RPMI7951 (cell line): ENCODE data around the gene CDH16. TPM values are rescaled to one million over a fixed set of nuclear protein-coding genes. Genes with fewer than 3 reads are reported as not detected.
"Not testable (repeated sequence)": the region's sequence is repeated elsewhere in the genome, so short reads cannot be mapped to it uniquely, and the experiment has no call there.

Experiments used
- DNase-seq: peaks from one replicate; pipeline ENCODE4 v3.0.0-alpha.2; 2012; ENCODE audit warnings: low read depth
- total RNA-seq: library from RNA; depleted of rRNA; stranded (reverse); fragments of >200 nt; shearing (Covaris generic); gene quantifications from 2 replicates; pipeline ENCODE4 v1.2.3, GENCODE V29; 2014

The CDH16 gene
- total RNA-seq, 1 experiment from 2014 or later, result not detected

DNA sequence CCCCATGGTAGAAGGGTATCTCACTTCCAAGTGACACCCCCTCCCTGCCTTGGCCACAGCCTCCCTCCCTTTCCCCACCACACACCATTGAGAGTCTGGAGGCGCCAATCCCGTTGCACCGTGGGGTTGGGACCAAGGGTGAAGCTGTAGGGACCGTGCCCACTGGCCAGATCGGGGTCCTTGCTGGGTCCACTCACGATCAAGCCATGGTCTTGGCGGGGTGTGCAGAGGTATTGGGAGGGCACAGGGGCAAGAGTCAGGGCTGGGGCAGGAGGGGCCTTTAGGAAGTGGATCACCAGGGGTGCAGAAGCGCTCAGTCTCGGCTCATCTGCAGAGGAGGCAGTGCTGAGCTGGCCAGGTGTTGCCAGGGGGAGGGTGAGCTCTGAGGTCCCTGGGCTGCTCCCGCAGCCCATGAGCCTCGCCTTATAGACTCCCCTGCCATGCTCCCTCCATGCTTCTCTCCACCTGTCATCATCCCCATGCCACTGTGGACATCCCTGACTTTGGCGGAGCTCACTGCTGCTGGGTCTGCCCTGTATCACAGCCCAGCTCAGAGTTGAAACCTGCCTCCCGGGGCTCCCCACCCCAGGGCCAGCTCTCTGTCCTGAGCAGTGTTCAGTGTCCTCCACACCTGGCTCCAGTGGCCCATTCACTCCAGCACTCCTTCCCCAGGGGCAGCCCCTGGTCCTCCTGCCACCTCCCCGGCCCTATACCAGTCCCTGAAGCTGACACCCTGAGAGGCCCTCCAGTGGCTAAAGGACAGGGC lies 8.3 kb downstream of the CDH16 start:
- no peak for DNase-seq

DNA sequence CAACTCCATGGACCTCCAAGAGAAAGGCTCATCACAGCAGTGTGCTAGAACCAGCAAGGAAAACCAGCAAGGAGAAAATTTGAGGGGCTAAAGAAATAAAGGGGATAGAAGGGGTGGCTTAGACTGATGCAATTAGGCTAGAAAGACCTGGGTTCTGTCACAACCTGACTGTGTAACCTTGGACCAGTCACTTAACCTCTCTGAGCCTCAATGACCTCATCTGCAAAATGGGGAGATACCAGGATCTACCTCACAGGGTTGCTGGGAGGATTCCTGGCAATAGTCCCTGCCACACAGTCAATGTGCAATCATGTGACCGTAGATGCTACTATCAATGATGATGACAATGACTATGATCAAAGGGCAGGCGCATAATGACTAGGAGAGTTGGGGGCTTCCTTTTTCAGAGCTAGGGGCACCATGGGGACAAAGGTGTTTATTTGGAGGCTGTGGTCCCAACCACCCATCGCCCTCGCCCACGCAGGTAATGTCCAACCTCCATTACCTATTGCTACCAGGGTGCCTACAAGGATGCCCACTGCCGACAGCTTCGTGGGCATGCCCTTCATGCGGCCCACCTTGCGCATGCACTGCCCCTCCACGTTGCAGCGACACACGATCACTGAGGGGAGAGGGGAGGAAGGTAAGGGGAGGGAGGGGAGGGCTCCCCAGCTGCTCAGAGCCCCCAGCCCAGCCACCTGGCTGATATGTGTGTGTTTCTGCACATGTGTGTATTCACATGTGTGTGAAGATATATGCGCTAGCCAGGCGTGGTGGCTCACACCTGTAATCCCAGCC lies 9.7 kb downstream of the CDH16 start:
- no peak for DNase-seq

DNA sequence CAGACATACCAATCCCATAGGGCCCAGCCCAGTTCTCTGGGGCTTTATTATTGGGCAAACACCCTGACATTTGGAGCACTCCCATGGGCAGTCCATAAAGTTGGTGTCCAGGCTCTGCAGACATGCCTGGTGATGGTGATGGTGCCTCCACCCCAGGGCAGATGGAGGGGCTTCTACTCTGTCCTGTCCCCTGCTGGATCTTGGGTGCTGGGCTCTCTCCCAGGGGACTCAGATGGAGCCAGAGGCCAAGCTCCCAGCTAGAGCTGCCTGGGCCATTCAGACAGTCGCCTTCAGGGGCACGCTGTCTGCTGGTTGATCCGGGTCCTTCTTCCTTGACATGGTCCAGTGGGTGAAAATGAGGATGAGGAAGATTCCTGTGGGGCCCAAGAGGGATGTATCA lies 10.6 kb downstream of the CDH16 start:
- no peak for DNase-seq

DNA sequence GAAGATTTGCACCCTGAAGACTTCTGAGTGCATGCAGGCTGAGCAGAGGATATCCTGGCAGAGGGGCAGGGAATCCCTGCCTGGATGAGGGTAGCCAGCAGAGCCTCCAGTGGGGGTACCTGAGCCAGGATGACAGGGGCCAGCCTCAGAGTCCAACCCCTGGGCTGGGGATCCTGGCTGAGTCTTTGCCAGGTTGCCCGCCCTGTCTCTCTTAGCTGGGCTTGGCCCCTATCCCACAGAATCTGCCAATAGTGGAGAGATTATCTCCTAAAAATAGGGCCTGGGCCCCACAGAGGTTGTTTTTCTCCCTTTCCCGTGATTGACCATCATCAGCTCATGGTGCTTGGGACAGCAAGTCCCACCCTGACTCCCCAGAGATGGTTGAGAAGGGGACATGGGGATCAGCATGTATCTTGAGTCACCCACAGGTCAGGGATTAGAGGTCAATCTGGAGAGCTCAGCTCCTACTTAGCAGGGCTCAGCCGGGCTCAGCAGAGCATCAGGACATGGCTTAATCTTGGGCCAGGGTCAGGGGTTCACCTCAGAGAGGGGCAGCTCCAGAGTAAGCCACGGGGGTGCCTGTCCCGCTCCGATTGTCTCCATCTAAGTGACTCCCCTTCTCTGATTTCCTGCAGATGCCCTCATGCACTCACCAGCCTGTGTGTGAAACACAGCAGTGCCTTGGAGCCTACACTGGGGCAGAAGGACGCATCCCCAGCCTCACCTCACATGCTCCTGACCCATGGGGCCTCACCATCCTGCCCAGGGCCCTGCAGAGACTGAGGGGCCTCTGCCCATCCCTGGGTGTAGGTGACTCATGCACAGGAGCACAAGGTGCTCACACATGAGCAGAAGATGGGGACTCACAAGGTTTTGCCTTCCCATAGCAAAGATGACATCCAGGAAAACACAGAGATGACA lies 11.5 kb downstream of the CDH16 start:
- DNase-seq, result no peak

DNA sequence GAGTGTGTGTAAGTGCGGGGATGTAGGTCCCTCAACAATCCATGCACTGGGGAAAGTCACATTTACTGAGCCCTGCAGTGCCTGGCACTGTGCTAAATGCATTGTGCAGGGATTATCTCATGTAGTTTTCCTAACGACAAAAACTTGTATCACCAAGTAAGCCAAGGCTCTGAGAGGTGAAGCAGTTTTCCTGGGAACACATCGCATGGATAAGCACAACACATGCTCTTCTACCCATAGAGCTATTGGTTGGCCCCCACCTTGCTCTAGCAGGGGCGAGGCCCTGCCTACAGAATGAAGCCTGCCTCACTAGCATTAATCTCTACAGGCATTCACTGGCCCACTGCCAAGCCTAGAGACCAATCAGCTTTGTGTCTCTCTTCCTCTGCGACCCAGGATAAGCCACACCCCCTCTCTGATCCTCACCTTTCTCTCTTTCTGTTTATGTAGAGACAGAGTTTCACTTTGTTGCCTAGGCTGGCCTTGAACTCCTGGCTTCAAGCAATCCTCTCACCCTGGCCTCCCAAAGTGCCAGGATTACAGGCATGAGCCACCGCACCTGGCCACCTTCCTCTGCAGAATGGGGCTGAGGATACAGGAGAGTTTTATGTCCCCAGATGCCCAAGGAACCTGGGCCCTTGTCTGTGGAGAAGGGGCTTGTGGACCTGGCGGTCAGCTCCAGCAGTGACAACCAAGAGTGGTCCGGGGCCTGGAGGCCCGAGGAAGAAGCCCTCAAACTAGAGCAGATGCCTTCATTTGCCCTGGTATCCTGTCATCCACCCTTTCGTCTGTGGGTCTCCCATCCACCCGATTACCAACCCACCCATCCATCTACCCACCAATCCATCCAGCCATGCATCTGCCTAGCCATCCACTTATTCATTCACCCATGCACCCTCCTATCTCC lies 12.8 kb downstream of the CDH16 start:
- DNase-seq, result no peak

DNA sequence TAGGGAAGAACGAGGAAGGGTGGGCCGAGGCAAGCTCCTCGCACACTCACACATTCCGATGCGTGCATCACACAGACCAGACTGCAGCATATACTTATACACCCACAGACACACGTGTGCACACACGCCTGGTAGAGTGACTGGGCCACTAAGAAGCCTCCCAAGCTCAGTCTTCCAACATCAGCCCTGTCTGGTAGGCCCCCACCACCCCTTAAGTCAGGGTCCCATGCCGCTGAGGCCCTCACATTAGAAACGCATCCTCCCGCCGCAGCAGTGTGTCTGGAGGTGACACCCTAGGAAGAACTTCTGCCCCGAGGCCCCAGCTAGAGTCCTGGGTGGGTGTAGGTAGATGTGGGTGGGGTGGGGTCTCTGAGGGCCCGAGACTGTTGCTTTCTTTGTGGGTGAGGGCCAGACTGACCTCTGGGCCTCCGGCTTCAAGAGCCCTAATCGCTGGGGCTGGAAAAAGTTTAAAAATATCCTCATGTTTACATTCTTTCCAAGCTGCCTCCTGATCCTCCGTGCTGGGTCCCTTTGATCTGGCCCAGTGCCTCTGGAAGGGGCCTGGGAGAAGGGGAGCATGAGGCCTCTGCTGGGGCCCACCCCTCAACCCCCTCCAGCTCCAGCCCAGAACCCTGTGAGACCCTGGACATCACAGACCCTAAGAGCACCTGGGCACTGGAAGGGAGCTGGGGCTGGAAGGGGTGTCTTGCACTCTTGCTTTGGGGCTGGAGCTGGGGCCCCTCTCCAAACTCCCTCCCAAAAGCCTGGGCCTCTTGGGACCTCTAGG lies 13.6 kb downstream of the CDH16 start:
- no peak for DNase-seq

DNA sequence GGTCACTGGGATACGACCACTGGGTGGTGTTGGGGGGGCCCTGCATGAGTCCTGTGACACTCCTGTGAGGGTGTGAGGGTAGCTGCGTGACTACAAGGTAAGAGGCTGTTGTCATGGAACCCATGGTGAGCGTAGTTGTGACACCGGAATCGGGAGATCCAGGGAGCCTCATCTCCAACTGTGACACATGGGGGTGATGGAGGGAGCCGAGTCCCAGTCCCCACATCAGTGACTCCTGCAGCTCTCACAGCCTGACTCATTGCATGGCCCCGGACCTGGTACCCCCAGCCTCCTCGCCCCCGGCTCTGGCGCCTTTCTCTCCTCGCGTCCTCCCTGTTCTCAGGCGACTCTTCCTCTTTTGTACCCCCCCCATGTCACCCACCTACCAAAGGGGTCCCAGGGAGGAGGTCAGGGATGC lies 14.2 kb downstream of the CDH16 start:
- no peak for DNase-seq

DNA sequence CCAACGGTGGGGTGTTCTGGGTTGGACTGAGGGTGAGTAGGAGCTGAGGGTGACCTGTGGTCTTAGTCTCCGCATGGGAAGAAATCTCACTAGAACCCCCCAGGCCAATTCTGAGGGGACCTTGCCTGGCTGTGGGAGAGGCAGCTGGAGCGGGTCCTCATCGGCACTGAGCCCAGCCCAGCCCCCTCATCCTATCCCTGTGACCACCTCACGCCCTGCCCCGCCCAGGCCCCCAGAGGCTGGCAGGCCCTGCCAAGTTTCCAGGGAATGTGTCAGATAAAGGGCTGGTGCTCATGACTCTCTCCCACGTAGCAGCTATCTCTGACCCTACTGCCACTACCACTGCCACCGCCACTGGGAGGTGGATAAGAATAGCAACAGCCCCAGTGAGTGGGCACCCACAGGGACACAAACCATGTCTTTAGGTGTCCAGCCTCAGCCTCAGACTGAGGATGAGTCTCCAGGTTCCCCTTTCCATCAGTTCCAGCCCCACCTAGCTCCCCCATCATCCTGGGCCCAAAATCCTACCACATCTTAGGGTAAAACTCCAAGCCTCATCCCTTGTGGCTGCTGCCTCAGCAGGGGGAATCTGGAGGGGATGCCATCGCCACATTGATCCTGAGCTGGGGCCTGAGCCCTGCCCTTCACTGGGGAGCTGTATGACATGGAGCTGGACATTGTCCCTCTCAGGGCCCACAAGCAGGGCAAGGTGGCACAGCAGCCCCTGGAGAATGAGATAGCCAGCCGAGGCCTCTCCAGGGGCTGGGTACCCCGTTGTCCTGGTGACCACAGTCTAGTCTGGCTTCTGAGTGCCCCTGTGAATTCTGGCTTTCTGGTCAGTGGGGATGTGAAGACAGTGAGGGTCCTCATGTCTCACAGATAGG lies 14.9 kb downstream of the CDH16 start:
- DNase-seq, result peak; percentile 50

DNA sequence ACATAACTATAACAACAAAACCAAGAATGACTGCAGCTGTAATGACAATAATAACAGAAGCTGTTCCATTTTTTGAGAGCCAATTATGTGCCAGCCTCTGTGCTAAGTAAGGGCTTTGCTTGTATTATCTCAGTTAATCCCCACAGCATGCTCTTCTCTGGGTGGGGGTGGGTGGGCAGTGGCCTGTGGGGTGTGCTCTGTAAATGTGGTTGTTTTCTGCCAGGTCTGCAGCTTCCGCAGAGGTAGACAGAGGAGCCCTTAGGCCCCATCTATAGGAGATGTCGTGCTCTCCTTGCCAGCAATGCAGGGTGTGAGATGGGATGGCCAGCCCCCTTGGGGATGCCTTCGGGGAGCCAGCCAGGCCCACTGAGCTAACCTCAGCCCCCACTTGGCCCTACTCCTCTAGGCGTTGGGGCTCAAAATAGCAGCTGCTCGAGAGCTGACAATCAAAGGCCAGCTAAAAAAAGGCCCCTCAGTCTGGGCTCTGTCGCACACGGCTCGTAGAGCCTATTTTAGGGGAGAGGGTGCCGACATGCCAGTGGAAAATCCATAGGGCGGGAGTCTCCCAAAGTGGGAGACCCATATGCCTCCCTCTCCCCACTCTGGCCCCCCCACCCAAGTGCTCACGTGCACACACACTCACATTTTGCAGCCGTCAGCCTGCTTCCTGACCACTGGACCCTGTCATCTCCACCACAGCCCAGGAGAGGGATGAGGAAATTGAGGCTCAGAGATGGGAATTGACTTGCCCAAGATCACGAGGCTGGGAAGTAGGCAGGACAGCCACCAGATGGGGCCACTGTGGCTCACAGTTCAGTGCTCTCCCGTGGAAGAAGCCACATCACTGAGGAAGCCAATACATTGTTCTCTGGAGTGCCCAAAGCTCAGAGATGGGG lies 15.8 kb downstream of the CDH16 start:
- peak; percentile 33 for DNase-seq

DNA sequence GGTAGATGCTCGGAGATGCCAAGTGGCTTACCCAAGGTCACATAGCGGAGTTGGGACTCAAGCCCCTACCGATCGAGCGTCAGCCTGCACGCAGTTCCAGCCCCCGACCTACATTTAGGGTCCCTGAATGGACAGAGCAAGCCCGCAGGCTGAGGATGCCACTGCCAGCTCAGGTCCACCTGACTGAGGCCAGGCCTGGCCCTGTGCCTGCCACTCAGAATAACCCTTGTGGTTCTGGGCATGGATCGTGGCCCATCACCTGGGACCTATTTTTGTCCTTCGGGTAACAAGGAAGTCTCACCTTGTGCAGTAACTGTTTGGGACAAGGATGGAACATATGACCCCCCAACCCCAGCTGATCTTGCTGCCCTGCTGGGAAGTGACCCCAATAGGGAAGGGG lies 17.1 kb downstream of the CDH16 start:
- DNase-seq, result no peak

DNA sequence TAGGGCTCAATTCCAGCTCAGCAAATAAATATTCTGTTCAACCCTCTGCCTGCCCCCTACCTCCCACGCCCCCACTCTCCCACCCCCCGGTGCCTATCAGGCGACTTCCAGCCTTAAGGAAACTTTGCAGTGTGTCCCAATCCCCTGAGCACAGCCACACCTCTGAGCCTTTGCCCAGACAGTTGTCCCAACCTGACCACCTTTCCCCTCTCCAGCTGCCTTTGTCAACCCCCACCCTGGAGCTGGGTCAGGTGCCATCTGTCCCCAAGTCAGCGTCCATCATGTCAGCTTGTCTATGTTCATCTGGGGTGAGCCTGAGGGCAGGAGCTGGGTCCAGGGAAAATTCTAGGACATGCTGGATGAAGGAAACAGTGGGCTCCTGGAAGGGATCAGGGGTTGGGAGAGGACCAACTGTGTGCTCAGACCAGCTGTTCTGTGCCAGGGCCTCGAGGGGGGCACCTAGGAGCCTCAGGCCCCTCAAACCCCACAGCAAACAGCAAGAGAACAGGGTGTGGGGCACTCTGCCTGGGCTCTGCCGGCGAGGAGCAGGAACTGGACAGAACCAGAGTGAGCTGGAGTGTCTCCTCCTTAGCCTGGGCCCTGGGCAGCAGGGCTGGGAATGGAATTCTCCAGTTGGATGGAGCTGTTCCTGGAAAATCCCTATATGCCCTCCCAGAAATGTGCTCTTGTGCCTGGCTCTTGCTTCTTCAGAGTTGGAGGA lies 17.8 kb downstream of the CDH16 start:
- no peak for DNase-seq

DNA sequence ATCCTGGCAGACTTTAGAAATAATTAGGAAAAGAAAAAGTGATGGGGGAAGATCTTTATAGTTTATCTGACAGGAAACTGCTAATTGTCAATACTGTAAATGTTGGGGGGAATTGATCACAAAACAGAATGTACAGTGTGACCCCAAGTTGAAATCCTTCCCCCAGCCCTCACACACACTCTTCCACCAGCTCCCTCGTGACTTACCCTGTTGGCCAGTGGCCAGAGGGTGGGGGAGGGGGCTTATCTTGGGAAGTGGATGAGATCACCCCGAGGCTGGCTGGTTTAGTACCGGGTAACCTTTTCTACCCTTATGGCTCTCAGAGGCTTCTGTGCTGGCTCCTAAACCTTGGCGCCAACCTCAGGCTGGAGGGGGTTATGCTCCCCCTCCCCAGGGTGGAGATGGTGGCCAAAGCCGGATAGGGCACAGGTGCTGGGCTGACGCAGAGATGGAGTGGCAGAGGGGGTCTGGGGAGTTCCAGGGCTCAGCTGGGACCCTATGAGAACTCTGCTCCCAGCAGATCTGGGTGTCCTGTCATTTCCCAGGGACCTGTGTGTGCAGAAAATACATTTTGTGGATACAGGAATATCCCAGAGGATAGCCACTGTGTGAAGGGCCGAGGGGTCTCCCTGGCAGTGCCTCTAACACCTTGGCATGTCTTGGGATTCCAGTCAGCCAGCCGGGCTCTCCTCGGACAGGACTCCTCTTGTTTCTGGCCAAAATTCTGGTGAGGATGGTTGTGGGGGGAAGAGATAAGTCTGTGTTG lies 18.6 kb downstream of the CDH16 start:
- DNase-seq, result peak; percentile 69

DNA sequence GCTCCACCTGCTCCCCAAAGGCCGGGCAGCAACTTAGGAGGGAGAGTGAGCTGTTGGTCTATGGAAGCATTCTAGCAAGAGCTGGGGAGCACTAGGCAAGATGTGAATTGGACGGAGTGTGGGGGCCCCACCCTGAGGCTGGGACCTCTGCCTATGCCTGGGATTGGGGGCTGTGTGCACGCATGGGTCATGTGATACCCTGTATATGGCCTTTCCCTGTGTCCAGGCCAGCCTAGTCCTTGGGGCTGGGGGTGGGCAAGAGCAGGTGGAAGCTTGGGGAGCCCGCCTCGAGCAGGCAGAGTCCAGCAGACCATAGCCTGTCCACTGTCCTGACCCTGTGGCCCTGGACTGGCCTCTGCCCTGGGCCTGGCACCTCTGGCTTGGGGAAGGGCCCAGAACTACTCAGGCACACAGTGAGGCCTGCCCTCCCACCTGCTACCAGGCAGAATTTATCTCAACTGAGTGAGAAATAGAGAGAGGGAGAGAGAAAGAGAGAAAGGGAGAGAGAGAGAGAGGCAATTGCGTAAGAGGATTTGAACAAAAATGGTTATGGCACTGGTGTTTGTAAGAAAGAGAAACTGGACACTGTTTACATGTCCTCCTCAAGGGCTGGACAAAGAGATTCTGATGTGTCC lies 19.3 kb downstream of the CDH16 start:
- DNase-seq, result peak; percentile 38

DNA sequence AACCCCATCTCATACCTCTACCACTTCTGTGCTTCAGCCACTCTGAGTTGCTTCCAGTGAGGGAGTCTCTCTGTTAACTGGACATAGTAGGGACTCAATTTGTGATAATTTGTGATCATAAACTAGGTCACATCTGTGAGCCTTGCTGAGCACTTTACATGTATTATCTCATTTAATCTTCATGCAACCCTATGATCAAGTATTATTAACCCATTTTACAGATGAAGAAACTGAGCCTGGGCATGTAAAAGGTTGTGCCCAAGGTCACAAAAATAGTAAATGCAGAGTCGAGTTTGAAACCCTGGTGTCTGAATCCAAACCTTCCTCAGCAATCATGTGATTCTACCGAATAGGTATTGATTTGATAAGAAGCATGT lies 19.8 kb downstream of the CDH16 start:
- DNase-seq, result no peak

DNA sequence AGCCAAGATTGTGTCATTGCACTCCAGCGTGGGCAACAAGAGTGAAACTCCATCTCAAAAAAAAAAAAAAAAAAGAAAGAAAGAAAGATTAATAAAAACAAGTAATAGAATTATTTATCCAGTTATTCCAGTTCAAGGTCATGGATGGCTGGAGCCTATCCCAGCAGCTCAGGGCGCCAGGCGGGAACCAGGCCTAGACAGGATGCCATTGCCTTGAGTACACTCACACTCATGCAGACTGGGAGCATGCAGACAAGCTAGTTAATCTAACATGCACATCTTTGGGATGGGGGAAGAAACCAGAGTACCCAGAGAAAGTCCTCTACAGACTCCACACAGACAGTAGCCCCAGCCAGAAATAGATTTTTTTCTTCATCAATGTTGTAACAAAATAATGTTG lies 20.5 kb downstream of the CDH16 start:
- DNase-seq, result peak; percentile 40

DNA sequence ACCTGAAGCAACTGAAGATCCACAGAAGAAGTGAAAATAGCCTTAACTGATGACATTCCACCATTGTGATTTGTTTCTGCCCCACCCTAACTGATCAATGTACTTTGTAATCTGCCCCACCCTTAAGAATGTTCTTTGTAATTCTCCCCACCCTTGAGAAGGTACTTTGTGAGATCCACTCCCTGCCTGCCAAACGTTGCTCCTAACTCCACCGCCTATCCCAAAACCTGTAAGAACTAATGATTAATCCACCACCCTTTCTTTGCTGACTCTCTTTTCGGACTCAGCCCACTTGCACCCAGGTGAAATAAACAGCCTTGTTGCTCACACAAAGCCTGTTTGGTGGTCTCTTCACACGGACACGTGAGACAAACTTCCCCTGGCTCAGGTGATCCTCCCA lies 22.0 kb downstream of the CDH16 start:
- not testable (repeated sequence) for DNase-seq
